Measurements from ENCODE around the gene CEP192.

DNA sequence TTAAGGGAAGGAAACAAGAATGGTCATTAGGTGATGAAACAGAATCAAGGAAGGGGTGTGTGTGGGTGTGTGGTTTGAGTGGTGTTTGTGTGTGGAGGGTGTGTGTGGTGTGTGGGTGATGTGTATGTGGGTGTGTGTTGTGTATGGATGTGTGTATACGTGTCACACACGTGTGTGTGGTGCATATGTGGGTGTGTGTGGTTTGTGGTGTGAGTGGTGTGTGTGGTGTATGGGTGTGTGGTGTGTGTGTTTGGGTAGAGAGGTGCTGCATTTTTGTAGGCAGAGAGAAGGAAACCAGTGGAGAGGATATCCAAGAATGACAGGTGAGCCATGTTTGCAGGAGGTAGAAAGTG lies 1.1 kb upstream of the CEP192 start:
- TF ChIP-seq ZFX (CRISPR knock-in tag; IDR thresholded peaks at IDR 0.05; ENCODE audit: low read depth) = no peak
- no peak for TF ChIP-seq ZNF224 (CRISPR knock-in tag; IDR thresholded peaks at IDR 0.05)
- no peak for TF ChIP-seq SP4 (CRISPR knock-in tag; IDR thresholded peaks at IDR 0.05)
- no peak for TF ChIP-seq E2F2 (CRISPR knock-in tag; IDR thresholded peaks at IDR 0.05; ENCODE audit: borderline replicate concordance)
- TF ChIP-seq, protein P1, sequence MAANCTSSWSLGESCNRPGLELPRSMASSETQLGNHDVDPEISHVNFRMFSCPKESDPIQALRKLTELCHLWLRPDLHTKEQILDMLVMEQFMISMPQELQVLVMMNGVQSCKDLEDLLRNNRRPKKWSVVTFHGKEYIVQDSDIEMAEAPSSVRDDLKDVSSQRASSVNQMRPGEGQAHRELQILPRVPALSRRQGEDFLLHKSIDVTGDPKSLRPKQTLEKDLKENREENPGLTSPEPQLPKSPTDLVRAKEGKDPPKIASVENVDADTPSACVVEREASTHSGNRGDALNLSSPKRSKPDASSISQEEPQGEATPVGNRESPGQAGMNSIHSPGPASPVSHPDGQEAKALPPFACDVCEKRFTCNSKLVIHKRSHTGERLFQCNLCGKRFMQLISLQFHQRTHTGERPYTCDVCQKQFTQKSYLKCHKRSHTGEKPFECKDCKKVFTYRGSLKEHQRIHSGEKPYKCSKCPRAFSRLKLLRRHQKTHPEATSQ (CRISPR knock-in tag; IDR thresholded peaks at IDR 0.05; ENCODE audit: borderline replicate concordance) = no peak

Measured in HepG2 (cell line).